Activated B cell treated with CpG ODN at 0.5 μM for 24 hours (primary cell): ENCODE data around the gene KTN1. TPM values are rescaled to one million over a fixed set of nuclear protein-coding genes. Genes with fewer than 3 reads are reported as not detected.

Experiments
- ATAC-seq: fragments of 200-7000 bp; cut with Tn5 transposase; one replicate; pipeline ENCODE4 v1.10.0; 2021; ENCODE audit warnings: low read depth, mild to moderate bottlenecking, moderate library complexity
- CTCF ChIA-PET: fragments of 350-600 bp; sonication (Branson Sonifier 250); formaldehyde crosslinking; loops from one replicate; lab custom pipeline; 2021; ENCODE audit warnings: antibody characterized with exemption; lab: Charles Lee
- POLR2A ChIA-PET: fragments of 350-600 bp; sonication (Branson Sonifier 250); formaldehyde crosslinking; loops from one replicate; lab custom pipeline; 2021; ENCODE audit warnings: antibody characterized with exemption; lab: Charles Lee
- DNase-seq: peaks from one replicate; pipeline ENCODE4 v3.0.0; 2022
- H3K27ac Mint-ChIP-seq: one replicate; pipeline ENCODE4 v1.8.0; 2020; ENCODE audit warnings: mixed read lengths
- H3K27me3 Mint-ChIP-seq: one replicate; pipeline ENCODE4 v1.8.0; 2021; ENCODE audit warnings: mixed read lengths
- H3K36me3 Mint-ChIP-seq: one replicate; pipeline ENCODE4 v1.8.0; 2021; ENCODE audit warnings: low read depth, mixed read lengths
- H3K4me1 Mint-ChIP-seq: one replicate; pipeline ENCODE4 v1.8.0; 2021; ENCODE audit warnings: mixed read lengths
- H3K4me3 Mint-ChIP-seq: one replicate; pipeline ENCODE4 v1.8.0; 2020; ENCODE audit warnings: mild to moderate bottlenecking, mixed read lengths
- H3K9me3 Mint-ChIP-seq: one replicate; pipeline ENCODE4 v1.8.0; 2020; ENCODE audit warnings: mixed read lengths
- intact Hi-C: fragments of 100-400 bp; cut with micrococcal nuclease; formaldehyde crosslinking; loops from one replicate; pipeline ENCODE4 v1.15.1; 2024
- total RNA-seq: library from RNA; stranded (reverse); gene quantifications from 2 replicates; pipeline ENCODE4 v1.2.3, GENCODE V29; 2022
- TF ChIP-seq, protein P1 (sequence below): fragments of 200-600 bp; IDR thresholded peaks from one replicate; pipeline ENCODE4 v1.8.0; 2022; ENCODE audit warnings: antibody characterized with exemption, mild to moderate bottlenecking

The KTN1 gene
- total RNA-seq, 1 donor from 2014 or later = 116 TPM

DNA sequence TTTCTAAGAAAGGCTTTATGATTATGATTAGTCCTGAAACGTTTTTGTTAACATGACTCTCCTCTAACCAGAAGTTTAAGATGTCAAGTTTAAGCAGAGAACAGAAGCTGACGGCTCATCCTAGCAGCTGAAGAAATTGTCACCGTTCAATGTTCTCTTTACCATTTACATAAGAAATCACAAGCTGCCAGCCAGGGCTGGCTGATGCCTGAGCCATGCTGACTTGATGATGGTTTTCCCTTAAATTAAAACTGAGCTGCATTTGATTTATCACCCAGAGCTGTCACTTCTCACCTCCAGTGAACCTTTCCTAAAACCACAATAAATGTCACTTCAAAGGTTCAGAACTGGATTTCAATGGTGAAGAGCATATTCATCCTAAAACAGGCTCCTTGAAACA lies 153.6 kb downstream of the KTN1 start:
- ATAC-seq = no peak
- CTCF ChIA-PET = interaction anchor here (3.4 kb wide), 1 partner anchor 741 kb away, joined by 37 read pairs; no protein-coding TSS in a partner anchor

More for the DNA sequence above, 153.6 kb downstream of the KTN1 start:
- H3K27me3 Mint-ChIP-seq = no peaks in the 10 kb centered on the region
- no peaks in the 10 kb centered on the region for H3K36me3 Mint-ChIP-seq
- peaks cover 10% of the 10 kb centered on the region for H3K9me3 Mint-ChIP-seq
- TF ChIP-seq, protein P1, sequence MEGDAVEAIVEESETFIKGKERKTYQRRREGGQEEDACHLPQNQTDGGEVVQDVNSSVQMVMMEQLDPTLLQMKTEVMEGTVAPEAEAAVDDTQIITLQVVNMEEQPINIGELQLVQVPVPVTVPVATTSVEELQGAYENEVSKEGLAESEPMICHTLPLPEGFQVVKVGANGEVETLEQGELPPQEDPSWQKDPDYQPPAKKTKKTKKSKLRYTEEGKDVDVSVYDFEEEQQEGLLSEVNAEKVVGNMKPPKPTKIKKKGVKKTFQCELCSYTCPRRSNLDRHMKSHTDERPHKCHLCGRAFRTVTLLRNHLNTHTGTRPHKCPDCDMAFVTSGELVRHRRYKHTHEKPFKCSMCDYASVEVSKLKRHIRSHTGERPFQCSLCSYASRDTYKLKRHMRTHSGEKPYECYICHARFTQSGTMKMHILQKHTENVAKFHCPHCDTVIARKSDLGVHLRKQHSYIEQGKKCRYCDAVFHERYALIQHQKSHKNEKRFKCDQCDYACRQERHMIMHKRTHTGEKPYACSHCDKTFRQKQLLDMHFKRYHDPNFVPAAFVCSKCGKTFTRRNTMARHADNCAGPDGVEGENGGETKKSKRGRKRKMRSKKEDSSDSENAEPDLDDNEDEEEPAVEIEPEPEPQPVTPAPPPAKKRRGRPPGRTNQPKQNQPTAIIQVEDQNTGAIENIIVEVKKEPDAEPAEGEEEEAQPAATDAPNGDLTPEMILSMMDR = no peak
- intact Hi-C loops = no loop called here
- no peak overlapping the region for H3K4me3 Mint-ChIP-seq
- no peaks in the 10 kb centered on the region for H3K4me1 Mint-ChIP-seq
- no peak for DNase-seq
- POLR2A ChIA-PET = no interaction called here
- no peak overlapping the region for H3K27ac Mint-ChIP-seq

Other genes with a start within 250 kb of the KTN1 start
- 9.7 and 12.1 TPM in 2 replicates for gene ATG14, start 168.4 kb upstream of the KTN1 start, total RNA-seq
- not detected in 2 replicates for gene TBPL2, start 139.6 kb upstream of the KTN1 start, total RNA-seq